Gastroesophageal sphincter (tissue), 4 donors: ENCODE data around the gene MAPK8IP3. TPM values are rescaled to one million over a fixed set of nuclear protein-coding genes. Genes with fewer than 3 reads are reported as not detected.
A peak's percentile ranks its signal among the peaks of the same experiment; 100 is the strongest.

Source experiments
- ATAC-seq: fragments of 150-250 bp; one replicate; pipeline ENCODE4 v1.9.1; 2016; ENCODE audit warnings: mild to moderate bottlenecking, moderate library complexity
- H3K27ac ChIP-seq, 4 donors: fragments of 200-600 bp; sonication (generic) in 3 of 4; 1 replicate in 3 of 4; 2 replicates in 1 of 4; pipeline ENCODE4 v1.5.1; 2016 to 2019
- H3K27me3 ChIP-seq: fragments of 200-600 bp; sonication (generic); one replicate; pipeline ENCODE4 v1.5.1; 2019
- H3K36me3 ChIP-seq, 2 donors: fragments of 200-600 bp; sonication (generic); one replicate each; pipeline ENCODE4 v1.5.1; 2019; ENCODE audit warnings: control low read depth in 1 of 2
- H3K4me1 ChIP-seq, 3 donors: fragments of 200-600 bp; sonication (generic); 1 replicate in 2 of 3; 2 replicates in 1 of 3; pipeline ENCODE4 v1.5.1; 2016 to 2019; ENCODE audit warnings: control low read depth in 2 of 3
- H3K4me3 ChIP-seq, 2 donors: fragments of 200-600 bp; sonication (generic); one replicate each; pipeline ENCODE4 v1.5.1; 2019; ENCODE audit warnings: mild to moderate bottlenecking in 1 of 2, moderate library complexity in 1 of 2
- H3K9me3 ChIP-seq, 3 donors: fragments of 200-600 bp; sonication (generic); one replicate each; pipeline ENCODE4 v1.5.1; 2017 to 2019; ENCODE audit warnings: control low read depth in 2 of 3
- CTCF ChIP-seq, 4 experiments: fragments of 200-600 bp in 2 of 4; fragments of 450-650 bp in 2 of 4; sonication (generic) in 1 of 4; IDR thresholded peaks; one replicate each; pipeline ENCODE4 v1.5.1; 2017 to 2019; ENCODE audit warnings: antibody characterized with exemption in 4 of 4, mild to moderate bottlenecking in 2 of 4, moderate library complexity in 2 of 4
- EP300 ChIP-seq: sonication (generic); formaldehyde crosslinking; IDR thresholded peaks from one replicate; pipeline ENCODE4 v1.6.1; 2017; ENCODE audit warnings: antibody characterized with exemption, mild to moderate bottlenecking
- POLR2A ChIP-seq, 2 donors: fragments of 450-650 bp; IDR thresholded peaks; one replicate each; pipeline ENCODE4 v1.6.1; 2017; ENCODE audit warnings: antibody characterized with exemption in 2 of 2, mild to moderate bottlenecking in 2 of 2, moderate library complexity in 1 of 2
- POLR2AphosphoS5 ChIP-seq: sonication (generic); formaldehyde crosslinking; IDR thresholded peaks from one replicate; pipeline ENCODE4 v1.6.1; 2017; ENCODE audit warnings: antibody characterized with exemption
- WGBS, 2 donors: methylation state at CpG; one replicate each; pipeline ENCODE4 v1.1.5; 2018; ENCODE audit warnings: low coverage in 1 of 2; 5-methylcytosine and 5-hydroxymethylcytosine counted together
- total RNA-seq, 4 donors: library from RNA; depleted of rRNA; stranded (reverse); fragments of >200 nt; gene quantifications; one replicate each; pipeline ENCODE4 v1.1.0, GENCODE V29; 2016

Gene MAPK8IP3
- total RNA-seq, 4 donors from 2014 or later, result 12.0 to 66.8 (median 33.1) TPM

- peak in 3 of 4 experiments; percentile 30 to 42 (median 41) for TF ChIP-seq CTCF (IDR thresholded peaks at IDR 0.05)
- TF ChIP-seq EP300, result no peak
- no peaks in the 10 kb centered on the region for H3K9me3 ChIP-seq
- H3K4me1 ChIP-seq, result peaks cover 0 to 14% (median 0%) of the 10 kb centered on the region in 3 donors
- peak overlapping the region in 2 of 4 donors; percentile 19 to 33 for H3K27ac ChIP-seq
- peaks cover 0 to 100% of the 10 kb centered on the region in 2 donors for H3K36me3 ChIP-seq
- H3K27me3 ChIP-seq, result no peaks in the 10 kb centered on the region
- WGBS, 2 donors, result 40 to 68% methylated on average over 2 to 20 of the region's 81 CpGs
- no peak overlapping the region for H3K4me3 ChIP-seq
- ATAC-seq, result peak; percentile 12
These were observed 57.8 kb downstream of the MAPK8IP3 start for GRCh38 chr16:1763521-1764511.

GRCh38 chr16:1764971-1765370, 59.0 kb downstream of the MAPK8IP3 start:
- Histone ChIP-seq H3K9me3 (no peaks in the 10 kb centered on the region), H3K4me3 (no peak overlapping the region), H3K4me1 (peaks cover 0 to 26% (median 6%) of the 10 kb centered on the region in 3 donors), H3K27me3 (no peaks in the 10 kb centered on the region), H3K27ac (no peak overlapping the region), H3K36me3 (peaks cover 0 to 100% of the 10 kb centered on the region in 2 donors)
- ATAC-seq, result no peak
- TF ChIP-seq POLR2AphosphoS5 (no peak), CTCF (IDR thresholded peaks at IDR 0.05) (no peak), POLR2A (IDR thresholded peaks at IDR 0.05) (no peak)
- WGBS, 2 donors, result 80% methylated on average over 3 of the region's 21 CpGs; no CpG with 5 or more reads in 1 of the 2 donors

- TF ChIP-seq EP300, result no peak
- no peak for TF ChIP-seq CTCF (IDR thresholded peaks at IDR 0.05)
- TF ChIP-seq POLR2A (IDR thresholded peaks at IDR 0.05), result no peak
- no peak for TF ChIP-seq POLR2AphosphoS5
- H3K4me3 ChIP-seq, result no peak overlapping the region
- peaks cover 0 to 34% (median 13%) of the 10 kb centered on the region in 3 donors for H3K4me1 ChIP-seq
- ATAC-seq, result no peak
- 100% methylated on average over 1 of the region's 22 CpGs; no CpG with 5 or more reads in 1 of the 2 donors for WGBS, 2 donors
- H3K27ac ChIP-seq, result no peak overlapping the region
- H3K36me3 ChIP-seq, result peaks cover 0 to 91% of the 10 kb centered on the region in 2 donors
- no peaks in the 10 kb centered on the region for H3K9me3 ChIP-seq
- H3K27me3 ChIP-seq, result no peaks in the 10 kb centered on the region
These were observed 59.8 kb downstream of the MAPK8IP3 start for GRCh38 chr16:1765826-1766225.

- no peak for TF ChIP-seq POLR2AphosphoS5
- H3K27me3 ChIP-seq, result no peaks in the 10 kb centered on the region
- 70% methylated on average over 5 of the region's 19 CpGs; no CpG with 5 or more reads in 1 of the 2 donors for WGBS, 2 donors
- H3K36me3 ChIP-seq, result peaks cover 0 to 87% of the 10 kb centered on the region in 2 donors
- H3K4me3 ChIP-seq, result no peak overlapping the region
- H3K9me3 ChIP-seq, result no peaks in the 10 kb centered on the region
- H3K4me1 ChIP-seq, result peaks cover 0 to 36% (median 13%) of the 10 kb centered on the region in 3 donors
- no peak for ATAC-seq
- H3K27ac ChIP-seq, result no peak overlapping the region
These were observed 60.2 kb downstream of the MAPK8IP3 start for GRCh38 chr16:1766231-1766630.

GRCh38 chr16:1766701-1767100, 60.7 kb downstream of the MAPK8IP3 start:
- ATAC-seq, result no peak
- Histone ChIP-seq H3K27me3 (no peaks in the 10 kb centered on the region), H3K27ac (no peak overlapping the region), H3K4me1 (peaks cover 0 to 39% (median 13%) of the 10 kb centered on the region in 3 donors), H3K9me3 (no peaks in the 10 kb centered on the region), H3K4me3 (no peak overlapping the region), H3K36me3 (peaks cover 0 to 82% of the 10 kb centered on the region in 2 donors)
- TF ChIP-seq CTCF (IDR thresholded peaks at IDR 0.05) (no peak), EP300 (no peak)
- WGBS, 2 donors, result 100% methylated on average over 2 of the region's 18 CpGs; no CpG with 5 or more reads in 1 of the 2 donors
